OCI-LY1 (cell line): ENCODE measurements around the gene CHST15.

Source experiments
- H2AFZ ChIP-seq: fragments of 200-600 bp; sonication (generic), shearing (Covaris generic); 2 replicates; pipeline ENCODE4 v1.6.0; 2014; ENCODE audit warnings: antibody characterized with exemption, mild to moderate bottlenecking, low read length
- H3F3A ChIP-seq: fragments of 200-600 bp; sonication (generic), shearing (Covaris generic); 2 replicates; pipeline ENCODE4 v1.6.0; 2014; ENCODE audit warnings: mild to moderate bottlenecking, antibody characterized with exemption, low read length, moderate library complexity; ENCODE audit not compliant: insufficient read depth
- H3K27ac ChIP-seq: fragments of 200-600 bp; sonication (generic); 2 replicates; pipeline ENCODE4 v1.5.1; 2014; ENCODE audit warnings: low read length, mixed run types, mild to moderate bottlenecking, low read depth; ENCODE audit not compliant: poor library complexity, severe bottlenecking
- H3K27me3 ChIP-seq: fragments of 200-600 bp; sonication (generic); 2 replicates; pipeline ENCODE4 v1.6.0; 2014; ENCODE audit warnings: antibody characterized with exemption, mild to moderate bottlenecking, low read length, moderate library complexity; ENCODE audit not compliant: insufficient read depth
- H3K36me3 ChIP-seq: fragments of 200-600 bp; sonication (generic); 2 replicates; pipeline ENCODE4 v1.6.1; 2014; ENCODE audit warnings: mild to moderate bottlenecking, antibody characterized with exemption, low read length, moderate library complexity, mixed read lengths; ENCODE audit not compliant: insufficient read depth
- H3K4me1 ChIP-seq: fragments of 200-600 bp; sonication (generic); 2 replicates; pipeline ENCODE4 v1.5.1; 2014; ENCODE audit warnings: mild to moderate bottlenecking, low read length, moderate library complexity; ENCODE audit not compliant: insufficient read depth, severe bottlenecking
- H3K4me2 ChIP-seq: fragments of 200-600 bp; sonication (generic), shearing (Covaris generic); 2 replicates; pipeline ENCODE4 v1.6.1; 2014; ENCODE audit warnings: low read length
- H3K4me3 ChIP-seq: fragments of 200-600 bp; sonication (generic); 2 replicates; pipeline ENCODE4 v1.5.1; 2014; ENCODE audit warnings: low read length, low read depth, mild to moderate bottlenecking, mixed read lengths; ENCODE audit not compliant: poor library complexity, severe bottlenecking
- H3K79me2 ChIP-seq: fragments of 200-600 bp; shearing (Covaris generic); 2 replicates; pipeline ENCODE4 v1.6.1; 2016; ENCODE audit warnings: mixed run types, low read length, mixed read lengths; ENCODE audit not compliant: insufficient read depth
- H3K9ac ChIP-seq: fragments of 200-600 bp; sonication (generic), shearing (Covaris generic); 2 replicates; pipeline ENCODE4 v1.6.1; 2014; ENCODE audit warnings: mild to moderate bottlenecking, low read length, mixed read lengths
- H3K9me2 ChIP-seq: fragments of 200-600 bp; sonication (generic), shearing (Covaris generic); 2 replicates; pipeline ENCODE4 v1.6.1; 2014; ENCODE audit warnings: low read depth, mild to moderate bottlenecking, low read length, mixed read lengths
- H3K9me3 ChIP-seq: fragments of 200-600 bp; shearing (Covaris generic); 2 replicates; pipeline ENCODE4 v1.6.1; 2014; ENCODE audit warnings: low read length, mixed read lengths
- H4K20me1 ChIP-seq: fragments of 200-600 bp; sonication (generic), shearing (Covaris generic); 2 replicates; pipeline ENCODE4 v1.6.0; 2016; ENCODE audit warnings: mild to moderate bottlenecking, low read length; ENCODE audit not compliant: insufficient read depth
- CTCF ChIP-seq: fragments of 200-600 bp; sonication (generic), shearing (Covaris generic); IDR thresholded peaks from 2 replicates; pipeline ENCODE4 v1.5.1; 2017; ENCODE audit warnings: mild to moderate bottlenecking, antibody characterized with exemption, low read length, moderate library complexity, mixed read lengths
- EZH2 ChIP-seq: fragments of 200-600 bp; sonication (generic), shearing (Covaris generic); IDR thresholded peaks from 2 replicates; pipeline ENCODE4 v1.8.0; 2017; ENCODE audit warnings: borderline replicate concordance, mixed run types, mild to moderate bottlenecking, antibody characterized with exemption, low read length, moderate library complexity, mixed read lengths

CHST15 gene

GRCh38 chr10:124091646-124092249, 1.6 kb downstream of the CHST15 start:
- H2AFZ ChIP-seq, result no peak overlapping the region
- H3F3A ChIP-seq, result no peaks in the 10 kb centered on the region
- H4K20me1 ChIP-seq, result no peaks in the 10 kb centered on the region

GRCh38 chr10:124090601-124091209, 2.7 kb downstream of the CHST15 start:
- Histone ChIP-seq H3K27ac (no peak overlapping the region), H3K4me2 (peak overlapping the region; percentile 75), H2AFZ (no peak overlapping the region), H3K79me2 (no peaks in the 10 kb centered on the region), H4K20me1 (no peaks in the 10 kb centered on the region), H3K9ac (peak overlapping the region; percentile 74; the same call in 1 of the 2 replicates), H3K27me3 (no peaks in the 10 kb centered on the region), H3F3A (no peaks in the 10 kb centered on the region), H3K4me1 (peaks cover 80% of the 10 kb centered on the region), H3K9me2 (no peaks in the 10 kb centered on the region), H3K4me3 (peak overlapping the region; percentile 67), H3K36me3 (peaks cover 4% of the 10 kb centered on the region; the same call in 1 of the 2 replicates), H3K9me3 (no peaks in the 10 kb centered on the region)
- no peak for TF ChIP-seq CTCF
- no peak for TF ChIP-seq EZH2

More at GRCh38 chr10:124091646-124092249, 1.6 kb downstream of the CHST15 start:
- peaks cover 69% of the 10 kb centered on the region for H3K4me1 ChIP-seq
- H3K4me3 ChIP-seq, result peak overlapping the region; percentile 67
- no peaks in the 10 kb centered on the region for H3K9me2 ChIP-seq
- no peak overlapping the region for H3K27ac ChIP-seq
- TF ChIP-seq EZH2 (no peak), CTCF (no peak)
- no peaks in the 10 kb centered on the region; the same call in 1 of the 2 replicates for H3K27me3 ChIP-seq
- peak overlapping the region; percentile 74 for H3K9ac ChIP-seq
- peaks cover 10% of the 10 kb centered on the region; the same call in 1 of the 2 replicates for H3K36me3 ChIP-seq
- no peaks in the 10 kb centered on the region for H3K9me3 ChIP-seq
- peak overlapping the region; percentile 75 for H3K4me2 ChIP-seq
- no peaks in the 10 kb centered on the region for H3K79me2 ChIP-seq

- Histone ChIP-seq H3K4me3 (peak overlapping the region; percentile 67), H2AFZ (no peak overlapping the region), H3F3A (no peaks in the 10 kb centered on the region), H3K27ac (no peak overlapping the region), H4K20me1 (no peaks in the 10 kb centered on the region), H3K9me2 (no peaks in the 10 kb centered on the region), H3K36me3 (peaks cover 4% of the 10 kb centered on the region; the same call in 1 of the 2 replicates), H3K9me3 (no peaks in the 10 kb centered on the region), H3K4me2 (peak overlapping the region; percentile 75), H3K27me3 (no peaks in the 10 kb centered on the region), H3K9ac (no peak overlapping the region), H3K79me2 (no peaks in the 10 kb centered on the region), H3K4me1 (peaks cover 82% of the 10 kb centered on the region)
- TF ChIP-seq EZH2 (no peak), CTCF (no peak)
These were observed 3.5 kb downstream of the CHST15 start for GRCh38 chr10:124089859-124090258.
